Neural crest cell (in vitro differentiated cells): ENCODE data around the gene PPP3CB. TPM values are rescaled to one million over a fixed set of nuclear protein-coding genes. Genes with fewer than 3 reads are reported as not detected.

Experiments used
- DNase-seq: peaks from one replicate; pipeline ENCODE4 v3.0.0; 2021; ENCODE audit warnings: low read depth, mixed read lengths, low spot score
- H3K27ac Mint-ChIP-seq: one replicate; pipeline ENCODE4 v1.8.0; 2021; ENCODE audit warnings: mild to moderate bottlenecking, mixed read lengths; ENCODE audit not compliant: unreplicated experiment
- H3K27me3 Mint-ChIP-seq: 2 replicates; pipeline ENCODE4 v1.8.0; 2021; ENCODE audit warnings: low read depth, mild to moderate bottlenecking, mixed read lengths
- H3K36me3 Mint-ChIP-seq: 2 replicates; pipeline ENCODE4 v1.8.0; 2021; ENCODE audit warnings: low read depth, mild to moderate bottlenecking, mixed read lengths
- H3K4me1 Mint-ChIP-seq: 2 replicates; pipeline ENCODE4 v1.8.0; 2021; ENCODE audit warnings: mixed read lengths
- H3K4me3 Mint-ChIP-seq: one replicate; pipeline ENCODE4 v1.8.0; 2021; ENCODE audit warnings: mild to moderate bottlenecking, mixed read lengths
- H3K9me3 Mint-ChIP-seq: 2 replicates; pipeline ENCODE4 v1.8.0; 2021; ENCODE audit warnings: mixed read lengths
- CTCF ChIP-seq: fragments of 200-600 bp; sonication (generic); conservative IDR thresholded peaks from 2 replicates; pipeline ENCODE4 v1.5.0; 2021; ENCODE audit warnings: antibody characterized with exemption, mild to moderate bottlenecking
- long read RNA-seq: library from polyadenylated mRNA; unstranded; transcript quantifications from one replicate; pipeline ENCODE4 v2.0.0, GENCODE V29; 2020
- total RNA-seq: library from RNA; stranded (reverse); gene quantifications from 2 replicates; pipeline ENCODE4 v1.2.1, GENCODE V29; 2021

The PPP3CB gene
- 45.6 and 46.9 TPM in 2 replicates for total RNA-seq
- long read RNA-seq, partial matches to known transcripts, result 9 of 17 reads
- long read RNA-seq, other reads (novel, unspliced or antisense), result 8 of 17 reads

- Mint-ChIP-seq H3K27me3 (no peaks in the 10 kb centered on the region), H3K27ac (peak within 1 kb of the TSS; percentile 99), H3K36me3 (peaks cover 11% of the 10 kb centered on the region), H3K9me3 (no peaks in the 10 kb centered on the region), H3K4me3 (peak within 1 kb of the TSS; percentile 96), H3K4me1 (peaks cover 43% of the 10 kb centered on the region)
- DNase-seq, result peak; percentile 65
- no peak for TF ChIP-seq CTCF
Observed at GRCh38 chr10:73495884-73496674, at the start of gene PPP3CB. Gene PPP3CB (minus strand): TSS chr10:73496024. CDS start chr10:73495889, 135 bp downstream.

GRCh38 chr10:73545357-73545756 is 49.5 kb upstream of the PPP3CB start:
- Mint-ChIP-seq H3K4me3 (no peak overlapping the region), H3K27ac (no peak overlapping the region), H3K27me3 (no peaks in the 10 kb centered on the region), H3K4me1 (no peaks in the 10 kb centered on the region), H3K36me3 (peaks cover 15% of the 10 kb centered on the region), H3K9me3 (no peaks in the 10 kb centered on the region)
- no peak for TF ChIP-seq CTCF
- DNase-seq, result no peak

- no peak for TF ChIP-seq CTCF
- peaks cover 17% of the 10 kb centered on the region for H3K4me1 Mint-ChIP-seq
- no peaks in the 10 kb centered on the region for H3K27me3 Mint-ChIP-seq
- no peak overlapping the region for H3K4me3 Mint-ChIP-seq
- no peak overlapping the region for H3K27ac Mint-ChIP-seq
- no peaks in the 10 kb centered on the region for H3K9me3 Mint-ChIP-seq
- DNase-seq, result no peak
- peaks cover 11% of the 10 kb centered on the region for H3K36me3 Mint-ChIP-seq
Observed at GRCh38 chr10:73537709-73538108, 41.9 kb upstream of the PPP3CB start.

- no peak overlapping the region for H3K4me3 Mint-ChIP-seq
- H3K4me1 Mint-ChIP-seq, result peaks cover 17% of the 10 kb centered on the region
- H3K27ac Mint-ChIP-seq, result peak overlapping the region; percentile 60
- TF ChIP-seq CTCF, result no peak
- peaks cover 11% of the 10 kb centered on the region for H3K36me3 Mint-ChIP-seq
- no peaks in the 10 kb centered on the region for H3K9me3 Mint-ChIP-seq
- no peak for DNase-seq
- H3K27me3 Mint-ChIP-seq, result no peaks in the 10 kb centered on the region
Observed at GRCh38 chr10:73537288-73537687, 41.5 kb upstream of the PPP3CB start.

- no peak for DNase-seq
Observed at GRCh38 chr10:73534857-73535256, 39.0 kb upstream of the PPP3CB start.

More at GRCh38 chr10:73534857-73535256, 39.0 kb upstream of the PPP3CB start:
- no peaks in the 10 kb centered on the region for H3K27me3 Mint-ChIP-seq
- H3K4me1 Mint-ChIP-seq, result peaks cover 17% of the 10 kb centered on the region
- no peak overlapping the region for H3K4me3 Mint-ChIP-seq
- no peaks in the 10 kb centered on the region for H3K9me3 Mint-ChIP-seq
- TF ChIP-seq CTCF, result no peak
- H3K36me3 Mint-ChIP-seq, result peaks cover 7% of the 10 kb centered on the region
- H3K27ac Mint-ChIP-seq, result no peak overlapping the region
